ENCODE data around the gene ARID3C. TPM values are rescaled to one million over a fixed set of nuclear protein-coding genes. Genes with fewer than 3 reads are reported as not detected.

ARID3C gene
- total and polyA plus RNA-seq, 2 of the 8 experiments (the other 6 are each of a cell fraction or from before 2014, with no cell fraction given): 0.08 TPM; not detected in 1

DNA sequence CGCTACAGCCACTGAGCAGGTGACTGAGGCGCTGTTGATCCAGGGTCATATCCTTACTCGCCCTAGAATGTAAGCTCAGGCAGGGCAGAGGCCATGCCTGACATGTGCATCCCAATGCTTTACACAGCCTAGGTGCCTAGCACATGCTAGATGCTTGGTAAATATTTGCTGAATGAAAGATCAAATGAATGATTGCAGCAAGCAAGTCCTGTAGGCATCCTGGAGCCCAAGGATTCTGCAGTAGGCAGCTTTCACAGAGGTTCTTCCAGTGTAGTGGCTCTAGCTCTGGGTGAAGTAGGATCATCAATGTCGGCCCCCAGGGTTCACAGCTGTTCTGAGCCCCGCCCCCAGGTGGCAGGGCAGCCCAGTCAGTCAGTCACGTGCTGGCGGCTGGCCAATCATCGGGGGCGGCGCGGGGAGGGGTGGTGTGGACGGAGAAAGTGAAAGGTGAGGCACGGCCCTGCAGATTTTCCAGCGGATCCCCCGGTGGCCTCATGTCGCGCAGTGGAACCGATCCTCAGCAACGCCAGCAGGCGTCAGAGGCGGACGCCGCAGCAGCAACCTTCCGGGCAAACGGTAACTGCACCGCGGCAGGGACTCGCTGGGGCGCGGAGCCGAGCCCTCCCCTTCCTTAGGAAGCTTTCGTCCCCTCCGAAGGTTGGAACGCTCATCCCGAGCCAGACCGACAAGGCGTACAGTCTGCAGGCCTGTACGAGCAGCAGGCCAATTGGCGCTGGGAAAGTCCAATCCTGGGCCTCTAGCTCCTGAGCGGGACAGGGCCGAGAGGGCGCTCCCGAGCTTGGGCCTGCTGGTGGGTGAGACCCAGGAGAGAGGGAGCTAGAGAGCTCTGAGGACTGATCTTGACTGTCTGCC, 17.6 kb upstream of the ARID3C start, which contains the start of gene GALT (continued):
- no peak for TF ChIP-seq RFX5 (IDR thresholded peaks at IDR 0.05; ENCODE audit: borderline replicate concordance, low read depth, low read length)
- TF ChIP-seq NRF1 (IDR thresholded peaks at IDR 0.05; ENCODE audit: low read depth, low read length): no peak
- peak; percentile 88 for TF ChIP-seq RBBP5 (IDR thresholded peaks at IDR 0.05; ENCODE audit: borderline replicate concordance, low read depth, low read length)
- no peak for TF ChIP-seq TCF12 (IDR thresholded peaks at IDR 0.05; ENCODE audit: low read depth, low read length)
